ENCODE data around the gene ZNF385B.

The ZNF385B gene

GRCh38 chr2:179685146-179685545 lies 176.3 kb downstream of the ZNF385B start:
- no peak for DNase-seq (ENCODE audit: low read depth in 2 of 2)

GRCh38 chr2:179682756-179683155 lies 178.7 kb downstream of the ZNF385B start:
- no peak for DNase-seq (ENCODE audit: low read depth in 2 of 2)

- DNase-seq (ENCODE audit: low read depth in 2 of 2), result no peak
These were observed 183.5 kb downstream of the ZNF385B start for GRCh38 chr2:179677746-179678505.

GRCh38 chr2:179677077-179677688 lies 184.2 kb downstream of the ZNF385B start:
- no peak for DNase-seq (ENCODE audit: low read depth in 2 of 2)

GRCh38 chr2:179675435-179675834 lies 186.0 kb downstream of the ZNF385B start:
- DNase-seq (ENCODE audit: low read depth in 2 of 2), result no peak

- no peak for DNase-seq (ENCODE audit: low read depth in 2 of 2)
These were observed 190.1 kb downstream of the ZNF385B start for GRCh38 chr2:179671043-179671981.

GRCh38 chr2:179669196-179669595 lies 192.2 kb downstream of the ZNF385B start:
- no peak for DNase-seq (ENCODE audit: low read depth in 2 of 2)

- no peak for DNase-seq (ENCODE audit: low read depth in 2 of 2)
These were observed 196.2 kb downstream of the ZNF385B start for GRCh38 chr2:179664972-179665812.

GRCh38 chr2:179661986-179662385 lies 199.4 kb downstream of the ZNF385B start:
- no peak for DNase-seq (ENCODE audit: low read depth in 2 of 2)

GRCh38 chr2:179657068-179657595 lies 204.3 kb downstream of the ZNF385B start:
- DNase-seq (ENCODE audit: low read depth in 2 of 2), result no peak

GRCh38 chr2:179655627-179656026 lies 205.8 kb downstream of the ZNF385B start:
- no peak for DNase-seq (ENCODE audit: low read depth in 2 of 2)

- DNase-seq (ENCODE audit: low read depth in 2 of 2), result no peak
These were observed 206.6 kb downstream of the ZNF385B start for GRCh38 chr2:179654806-179655205.

- no peak for DNase-seq (ENCODE audit: low read depth in 2 of 2)
These were observed 209.1 kb downstream of the ZNF385B start for GRCh38 chr2:179652296-179652695.

GRCh38 chr2:179650420-179650819 lies 211.0 kb downstream of the ZNF385B start:
- DNase-seq (ENCODE audit: low read depth in 2 of 2), result no peak

GRCh38 chr2:179646862-179647587 lies 214.4 kb downstream of the ZNF385B start:
- DNase-seq (ENCODE audit: low read depth in 2 of 2), result no peak

- DNase-seq (ENCODE audit: low read depth in 2 of 2), result no peak
These were observed 215.1 kb downstream of the ZNF385B start for GRCh38 chr2:179646173-179646769.

- DNase-seq (ENCODE audit: low read depth in 2 of 2), result no peak
These were observed 216.4 kb downstream of the ZNF385B start for GRCh38 chr2:179645047-179645446.

- no peak for DNase-seq (ENCODE audit: low read depth in 2 of 2)
These were observed 218.9 kb downstream of the ZNF385B start for GRCh38 chr2:179642462-179642861.

- DNase-seq (ENCODE audit: low read depth in 2 of 2), result no peak
These were observed 224.4 kb downstream of the ZNF385B start for GRCh38 chr2:179636995-179637394.

Data from stimulated activated CD4-positive, alpha-beta T cell treated with anti-CD3 and anti-CD28 coated beads, Interleukin-15, amount 100 ng/mL, for 48 hours (primary cell).